Loucy (cell line): ENCODE data around the gene ALG12.

ENCODE experiments used
- H2AFZ ChIP-seq: fragments of 200-600 bp; sonication (generic); 2 replicates; pipeline ENCODE4 v1.6.0; 2016; ENCODE audit warnings: antibody characterized with exemption, mild to moderate bottlenecking, low read length, moderate library complexity
- H3F3A ChIP-seq: fragments of 200-600 bp; 2 replicates; pipeline ENCODE4 v1.6.0; 2016; ENCODE audit warnings: antibody characterized with exemption, low read depth, mild to moderate bottlenecking
- H3K27me3 ChIP-seq: fragments of 200-600 bp; sonication (generic); 2 replicates; pipeline ENCODE4 v1.6.1; 2014; ENCODE audit warnings: low read length, mild to moderate bottlenecking; ENCODE audit not compliant: insufficient read depth, poor library complexity, severe bottlenecking
- H3K36me3 ChIP-seq: fragments of 200-600 bp; sonication (generic); 2 replicates; pipeline ENCODE4 v1.6.1; 2016; ENCODE audit warnings: low read length; ENCODE audit not compliant: insufficient read depth
- H3K4me1 ChIP-seq: fragments of 200-600 bp; sonication (generic); 2 replicates; pipeline ENCODE4 v1.5.1; 2014; ENCODE audit warnings: low read length, mild to moderate bottlenecking; ENCODE audit not compliant: insufficient read depth, poor library complexity, severe bottlenecking
- H3K4me2 ChIP-seq: fragments of 200-600 bp; sonication (generic); 2 replicates; pipeline ENCODE4 v1.6.0; 2014; ENCODE audit warnings: antibody characterized with exemption, low read length, low read depth, mild to moderate bottlenecking; ENCODE audit not compliant: poor library complexity, severe bottlenecking
- H3K4me3 ChIP-seq: fragments of 200-600 bp; sonication (generic); 2 replicates; pipeline ENCODE4 v1.5.1; 2014; ENCODE audit warnings: low read length, mild to moderate bottlenecking, mixed read lengths; ENCODE audit not compliant: poor library complexity, severe bottlenecking
- H3K79me2 ChIP-seq: fragments of 200-600 bp; sonication (generic); 2 replicates; pipeline ENCODE4 v1.6.1; 2014; ENCODE audit warnings: low read length; ENCODE audit not compliant: insufficient read depth
- H3K9ac ChIP-seq: fragments of 200-600 bp; sonication (generic); 2 replicates; pipeline ENCODE4 v1.6.0; 2014; ENCODE audit warnings: mild to moderate bottlenecking, low read depth, low read length, moderate library complexity; ENCODE audit not compliant: poor library complexity, severe bottlenecking
- H3K9me2 ChIP-seq: fragments of 200-600 bp; sonication (generic); replicated peaks from 2 replicates; pipeline ENCODE4 v1.6.1; 2016; ENCODE audit warnings: low read depth, low read length, mixed read lengths
- H3K9me3 ChIP-seq: fragments of 200-600 bp; sonication (generic); 2 replicates; pipeline ENCODE4 v1.6.1; 2014; ENCODE audit warnings: mild to moderate bottlenecking, antibody characterized with exemption, low read length, low read depth; ENCODE audit not compliant: insufficient read depth
- H4K20me1 ChIP-seq: fragments of 200-600 bp; sonication (generic); 2 replicates; pipeline ENCODE4 v1.6.0; 2014; ENCODE audit warnings: antibody characterized with exemption, low read length, mild to moderate bottlenecking; ENCODE audit not compliant: insufficient read depth, poor library complexity, severe bottlenecking
- EZH2phosphoT487 ChIP-seq: fragments of 200-600 bp; IDR thresholded peaks from 2 replicates; pipeline ENCODE4 v1.6.1; 2018; ENCODE audit warnings: antibody characterized with exemption, mild to moderate bottlenecking, moderate library complexity, borderline replicate concordance
- TF ChIP-seq, protein P1 (sequence below): fragments of 200-600 bp; sonication (generic); conservative IDR thresholded peaks from 2 replicates; pipeline ENCODE4 v1.5.1; 2014; ENCODE audit warnings: mild to moderate bottlenecking, antibody characterized with exemption, low read length

ALG12 gene

DNA sequence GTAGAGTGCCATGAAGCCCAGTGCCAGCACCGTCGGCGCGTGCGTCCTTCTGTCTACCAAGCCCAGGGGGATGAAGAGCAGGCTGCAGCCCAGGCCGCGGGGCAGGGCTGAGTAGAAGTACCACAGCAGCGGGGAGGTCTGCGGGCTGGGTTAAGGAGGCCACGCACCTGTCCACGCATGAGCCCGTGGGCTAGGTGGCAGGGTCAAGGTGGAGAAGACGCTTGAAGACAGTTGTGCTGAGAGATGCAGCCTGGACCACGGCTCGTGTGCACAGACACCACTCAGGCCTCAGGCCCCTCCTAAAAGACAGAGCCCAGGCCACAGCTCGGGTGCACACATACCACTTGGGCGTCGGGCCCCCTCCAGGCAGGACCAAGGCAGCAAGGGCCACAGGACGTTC, 10.4 kb downstream of the ALG12 start:
- Histone ChIP-seq H3K9ac (no peak overlapping the region), H3F3A (no peaks in the 10 kb centered on the region), H3K27me3 (no peaks in the 10 kb centered on the region), H3K4me3 (no peak overlapping the region), H3K4me2 (no peak overlapping the region), H4K20me1 (no peaks in the 10 kb centered on the region), H3K36me3 (peaks cover 14% of the 10 kb centered on the region; the same call in 1 of the 2 replicates), H3K9me3 (no peaks in the 10 kb centered on the region), H3K79me2 (no peaks in the 10 kb centered on the region; the same call in 1 of the 2 replicates), H2AFZ (no peak overlapping the region), H3K4me1 (no peaks in the 10 kb centered on the region), H3K9me2 (no peaks in the 10 kb centered on the region)
- TF ChIP-seq, protein P1, sequence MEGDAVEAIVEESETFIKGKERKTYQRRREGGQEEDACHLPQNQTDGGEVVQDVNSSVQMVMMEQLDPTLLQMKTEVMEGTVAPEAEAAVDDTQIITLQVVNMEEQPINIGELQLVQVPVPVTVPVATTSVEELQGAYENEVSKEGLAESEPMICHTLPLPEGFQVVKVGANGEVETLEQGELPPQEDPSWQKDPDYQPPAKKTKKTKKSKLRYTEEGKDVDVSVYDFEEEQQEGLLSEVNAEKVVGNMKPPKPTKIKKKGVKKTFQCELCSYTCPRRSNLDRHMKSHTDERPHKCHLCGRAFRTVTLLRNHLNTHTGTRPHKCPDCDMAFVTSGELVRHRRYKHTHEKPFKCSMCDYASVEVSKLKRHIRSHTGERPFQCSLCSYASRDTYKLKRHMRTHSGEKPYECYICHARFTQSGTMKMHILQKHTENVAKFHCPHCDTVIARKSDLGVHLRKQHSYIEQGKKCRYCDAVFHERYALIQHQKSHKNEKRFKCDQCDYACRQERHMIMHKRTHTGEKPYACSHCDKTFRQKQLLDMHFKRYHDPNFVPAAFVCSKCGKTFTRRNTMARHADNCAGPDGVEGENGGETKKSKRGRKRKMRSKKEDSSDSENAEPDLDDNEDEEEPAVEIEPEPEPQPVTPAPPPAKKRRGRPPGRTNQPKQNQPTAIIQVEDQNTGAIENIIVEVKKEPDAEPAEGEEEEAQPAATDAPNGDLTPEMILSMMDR = no peak
- TF ChIP-seq EZH2phosphoT487 = no peak

GRCh38 chr22:49906799-49907290, 11.4 kb downstream of the ALG12 start:
- H4K20me1 ChIP-seq = no peaks in the 10 kb centered on the region
- H3K36me3 ChIP-seq = peaks cover 15% of the 10 kb centered on the region; the same call in 1 of the 2 replicates
- no peaks in the 10 kb centered on the region for H3K9me3 ChIP-seq
- H3K79me2 ChIP-seq = no peaks in the 10 kb centered on the region; the same call in 1 of the 2 replicates
- TF ChIP-seq EZH2phosphoT487 = no peak
- TF ChIP-seq, protein P1 = no peak
- no peak overlapping the region for H3K4me3 ChIP-seq
- H3F3A ChIP-seq = no peaks in the 10 kb centered on the region
- H3K27me3 ChIP-seq = no peaks in the 10 kb centered on the region
- H3K9me2 ChIP-seq = no peaks in the 10 kb centered on the region
- no peak overlapping the region for H3K9ac ChIP-seq
- no peak overlapping the region for H3K4me2 ChIP-seq
- no peaks in the 10 kb centered on the region for H3K4me1 ChIP-seq
- no peak overlapping the region for H2AFZ ChIP-seq

GRCh38 chr22:49906071-49906798, 12.0 kb downstream of the ALG12 start:
- Histone ChIP-seq H2AFZ (no peak overlapping the region), H4K20me1 (no peaks in the 10 kb centered on the region), H3K9me3 (no peaks in the 10 kb centered on the region), H3K4me1 (no peaks in the 10 kb centered on the region), H3F3A (no peaks in the 10 kb centered on the region), H3K9me2 (no peaks in the 10 kb centered on the region), H3K4me3 (no peak overlapping the region), H3K79me2 (no peaks in the 10 kb centered on the region; the same call in 1 of the 2 replicates), H3K9ac (no peak overlapping the region), H3K36me3 (peaks cover 15% of the 10 kb centered on the region; the same call in 1 of the 2 replicates), H3K27me3 (no peaks in the 10 kb centered on the region), H3K4me2 (no peak overlapping the region)
- TF ChIP-seq, protein P1 = no peak
- TF ChIP-seq EZH2phosphoT487 = no peak
